GM21717 (cell line): ENCODE measurements around the gene KRTAP20-4.

Source experiments
- ATAC-seq: cut with Tn5 transposase; IDR thresholded peaks from one replicate; pipeline ENCODE4 v1.9.1; 2021; ENCODE audit warnings: mild to moderate bottlenecking, moderate library complexity; ENCODE audit not compliant: unreplicated experiment

Gene KRTAP20-4

GRCh38 chr21:30620522-30620921 lies at the start of gene KRTAP20-4:
TSS of gene KRTAP20-4 (plus strand) at chr21:30620627.
- no peak for ATAC-seq

- no peak for ATAC-seq
Measured at GRCh38 chr21:30577766-30578165, 42.7 kb upstream of the KRTAP20-4 start.

DNA sequence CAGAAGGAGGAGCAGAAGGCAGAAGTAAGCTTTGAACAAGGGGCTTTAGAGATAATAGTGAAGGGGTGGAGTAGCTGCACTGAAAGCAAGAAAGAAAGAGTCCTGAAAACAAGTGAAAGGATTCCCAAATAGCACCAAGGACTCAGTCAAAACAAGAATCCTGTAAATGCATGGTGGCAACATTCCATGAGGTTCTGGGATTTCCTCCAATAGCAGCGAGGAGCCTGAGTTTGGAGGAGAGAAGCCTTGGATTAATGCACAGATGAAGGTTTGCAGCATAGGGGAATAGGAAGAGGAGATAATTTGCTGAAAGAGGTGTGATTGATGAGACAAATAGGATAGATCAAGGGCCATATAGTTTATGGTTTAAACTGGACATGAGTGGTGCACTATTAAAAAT lies 41.1 kb upstream of the KRTAP20-4 start:
- ATAC-seq, result no peak

DNA sequence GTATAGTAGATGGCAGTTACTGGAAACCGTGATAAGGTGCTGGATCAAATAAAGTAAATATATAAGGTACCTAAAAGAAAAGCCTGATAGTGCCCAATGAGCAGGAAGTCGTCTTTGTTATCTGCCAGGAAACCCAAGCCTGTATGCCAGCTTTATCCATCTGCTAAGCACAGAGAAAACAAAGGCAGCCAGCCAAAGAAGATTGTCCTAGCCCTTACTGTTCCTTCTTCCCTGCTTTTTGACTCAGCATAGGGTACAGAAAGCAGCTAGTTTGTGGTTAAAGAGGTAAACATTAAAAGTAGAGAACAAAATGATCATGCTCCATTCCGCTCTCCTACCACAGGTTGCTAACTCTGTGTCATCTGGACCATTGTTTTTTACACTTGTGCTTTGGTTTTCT lies 40.3 kb upstream of the KRTAP20-4 start:
- ATAC-seq, result no peak

- ATAC-seq, result no peak
Measured at GRCh38 chr21:30582870-30583269, 37.6 kb upstream of the KRTAP20-4 start.

- no peak for ATAC-seq
Measured at GRCh38 chr21:30590297-30590696, 30.1 kb upstream of the KRTAP20-4 start, which contains the start of gene KRTAP22-2. TSS of gene KRTAP22-2 (minus strand) at chr21:30590397.

DNA sequence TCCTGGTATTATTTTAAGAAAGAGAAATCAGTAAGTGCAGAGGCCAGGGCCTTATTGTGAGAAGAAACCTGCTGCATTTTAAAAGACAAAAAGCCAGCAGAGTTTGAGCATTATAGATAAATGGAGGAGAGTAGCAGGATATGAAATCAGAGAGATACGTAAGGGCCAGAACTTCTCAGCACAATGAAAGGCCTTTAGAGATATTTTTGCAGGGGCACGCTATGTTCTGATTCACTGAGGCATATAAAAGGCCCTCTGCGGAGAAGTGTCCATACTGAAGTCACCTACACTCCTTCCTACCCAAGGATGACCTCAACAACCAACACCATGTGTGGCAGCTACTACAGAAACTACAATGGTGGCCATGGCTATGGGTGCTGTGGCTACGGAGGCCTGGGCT lies 28.3 kb upstream of the KRTAP20-4 start, which contains the start of gene KRTAP6-3:
KRTAP6-3 (plus strand) TSS at position 301 of the 400 bp plus-strand sequence; CDS start at position 307, 6 bp downstream.
- ATAC-seq, result no peak

DNA sequence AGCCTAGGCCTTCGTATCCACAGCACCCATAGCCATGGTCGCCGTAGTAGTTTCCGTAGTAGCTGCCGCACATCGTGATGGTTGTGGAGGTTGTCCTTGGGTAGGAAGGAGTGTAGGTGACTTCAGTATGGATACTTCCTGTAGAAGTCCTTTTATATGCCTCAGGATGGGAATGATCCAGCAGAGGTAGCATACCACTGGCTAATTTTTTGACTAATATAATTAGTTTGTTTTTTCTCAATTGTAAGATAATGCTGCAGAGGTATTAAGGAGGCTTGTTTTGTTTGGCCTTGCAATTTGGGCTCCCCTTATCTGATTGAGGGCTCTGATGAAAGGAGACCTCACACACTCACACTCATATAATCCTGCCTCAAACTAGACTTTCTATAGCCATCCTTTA lies 21.6 kb upstream of the KRTAP20-4 start, which contains the start of gene KRTAP6-2:
KRTAP6-2 (minus strand) TSS at position 101 of the 400 bp plus-strand sequence; CDS start at position 73, 28 bp downstream.
- ATAC-seq, result no peak

DNA sequence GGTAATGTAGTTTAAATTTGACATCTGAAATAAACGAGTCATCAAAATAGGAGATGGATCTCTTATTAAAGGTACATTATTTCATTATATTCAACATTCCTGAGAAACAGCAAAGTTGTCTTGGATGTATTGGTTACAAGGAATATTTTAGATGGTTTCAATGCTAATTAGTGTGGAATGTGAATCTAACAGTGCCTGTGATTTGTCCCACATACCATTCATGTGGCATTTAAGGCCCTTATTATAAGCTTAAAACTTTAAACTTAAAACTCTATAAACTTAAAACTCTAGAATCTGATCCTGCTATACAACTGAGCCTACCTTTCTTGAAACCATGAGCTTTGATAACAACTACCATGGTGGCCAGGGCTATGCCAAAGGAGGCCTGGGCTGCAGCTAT lies 19.6 kb upstream of the KRTAP20-4 start, which contains the start of gene KRTAP22-1:
KRTAP22-1 (plus strand) TSS at position 301 of the 400 bp plus-strand sequence.
- ATAC-seq, result no peak

DNA sequence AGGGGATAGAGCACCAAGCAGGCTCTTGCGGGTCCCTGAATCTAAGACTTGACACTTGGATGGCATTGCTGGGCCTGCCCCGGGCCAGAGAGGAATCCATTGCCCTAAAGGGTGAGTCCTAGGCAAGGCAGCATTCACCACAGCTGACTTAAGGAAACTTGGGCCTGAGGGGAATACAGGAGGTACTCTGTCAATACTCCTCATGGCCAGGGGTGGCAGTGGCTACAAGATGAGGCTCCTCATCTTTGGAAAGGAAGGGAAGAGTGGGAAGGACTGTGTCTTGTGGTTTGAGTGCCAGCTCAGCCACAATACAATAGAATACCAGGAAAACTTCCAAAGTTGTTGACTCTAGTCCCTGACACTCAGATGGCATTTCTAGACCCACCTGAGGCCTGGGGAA lies 14.5 kb upstream of the KRTAP20-4 start:
- no peak for ATAC-seq

DNA sequence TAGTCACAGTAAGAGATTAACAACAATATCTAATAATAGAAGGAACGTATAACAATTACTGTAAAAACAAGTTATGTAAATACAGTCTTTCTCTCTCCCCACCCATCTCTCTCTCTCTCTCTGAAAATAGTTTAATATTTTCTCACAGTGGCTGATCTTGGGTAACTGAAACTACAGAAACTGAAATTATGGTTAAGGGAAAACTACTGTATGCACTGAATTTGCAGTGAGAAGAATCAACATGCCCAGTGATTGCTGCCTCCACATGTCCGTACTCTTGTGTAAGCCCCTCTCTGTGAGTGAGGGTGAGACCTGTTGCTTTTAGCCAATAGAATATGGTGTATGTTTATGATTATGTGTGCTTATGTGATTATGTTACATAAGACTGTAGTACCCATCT lies 8.3 kb upstream of the KRTAP20-4 start:
- no peak for ATAC-seq

DNA sequence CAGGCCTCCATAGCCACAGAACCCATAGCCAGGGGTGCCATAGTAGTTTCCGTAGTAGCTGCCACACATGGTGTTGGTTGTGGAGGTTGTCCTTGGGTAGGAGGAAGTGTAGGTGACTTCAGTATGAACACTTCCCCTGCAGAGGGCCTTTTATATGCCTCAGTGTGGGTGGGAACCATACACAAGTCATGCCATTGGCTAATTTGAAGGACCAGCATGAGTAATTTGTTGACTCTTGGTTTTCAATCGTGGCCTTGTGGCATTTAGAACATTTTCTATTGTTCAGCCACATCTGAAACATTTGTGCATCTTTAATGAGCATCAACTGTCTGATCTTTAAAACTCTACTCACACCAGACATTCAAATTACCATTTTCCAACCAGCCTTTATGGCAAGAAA lies 6.6 kb upstream of the KRTAP20-4 start, which contains the start of gene KRTAP6-1:
KRTAP6-1 (minus strand) TSS at position 95 of the 400 bp plus-strand sequence; CDS start at position 69, 26 bp downstream.
- ATAC-seq, result no peak

GRCh38 chr21:30615199-30615598 lies 5.2 kb upstream of the KRTAP20-4 start:
- no peak for ATAC-seq

- no peak for ATAC-seq
Measured at GRCh38 chr21:30616125-30616524, 4.3 kb upstream of the KRTAP20-4 start, which contains the start of gene KRTAP20-1. TSS of gene KRTAP20-1 (plus strand) at chr21:30616425. CDS start at chr21:30616455, 30 bp downstream.

DNA sequence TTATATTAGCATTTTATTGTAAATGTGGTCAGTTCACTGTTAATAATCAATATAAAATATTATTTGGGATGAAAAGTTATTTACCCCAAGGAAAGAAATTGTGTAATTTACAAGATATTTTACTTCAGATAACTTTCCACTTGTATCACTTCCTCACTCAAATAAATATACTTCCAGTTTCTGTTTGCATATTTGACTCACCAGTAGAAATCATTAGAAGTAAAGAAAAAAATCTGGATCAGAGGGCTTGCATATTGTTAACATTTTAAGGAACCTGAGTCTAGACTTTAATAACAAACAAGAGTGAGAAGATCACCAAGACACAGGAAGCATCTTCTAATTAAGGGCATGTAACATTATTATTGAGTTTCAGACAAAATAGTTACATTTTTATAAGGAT lies 347 bp upstream of the KRTAP20-4 start:
- ATAC-seq, result no peak

- ATAC-seq, result no peak
Measured at GRCh38 chr21:30623362-30623761, 2.9 kb downstream of the KRTAP20-4 start.

DNA sequence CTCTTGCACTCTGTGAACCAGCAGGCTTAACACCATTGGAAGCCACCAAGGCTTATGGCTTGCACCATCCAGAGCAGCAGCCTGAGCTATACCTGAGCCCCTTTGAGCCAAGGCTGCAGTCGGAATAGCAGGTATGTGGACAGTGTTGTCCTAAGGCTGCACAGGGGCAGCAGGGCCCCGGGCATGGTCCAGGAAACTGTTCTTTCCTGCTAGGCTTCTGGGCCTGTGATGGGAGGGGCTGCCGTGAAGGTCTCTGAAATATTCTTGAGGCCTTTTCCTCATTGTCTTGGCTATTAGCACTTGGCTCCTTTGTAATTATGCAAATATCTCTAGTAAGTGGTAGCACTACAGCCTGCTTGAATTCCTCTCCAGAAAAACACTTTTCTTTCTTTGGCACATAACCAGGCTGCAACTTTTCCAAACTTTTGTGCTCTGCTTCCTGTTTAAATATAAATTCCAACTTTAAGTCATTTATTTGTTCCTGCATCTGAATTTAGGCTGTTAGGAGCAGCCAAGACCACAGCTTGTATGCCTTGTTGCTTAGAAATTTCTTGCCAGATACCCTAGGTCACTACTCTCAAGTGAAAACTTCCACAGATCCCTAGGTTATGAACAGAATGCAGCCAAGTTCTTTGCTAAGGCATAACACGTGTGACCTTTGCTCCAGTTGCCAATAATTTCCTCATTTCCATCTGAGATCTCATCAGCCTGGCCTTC lies 5.2 kb downstream of the KRTAP20-4 start:
- ATAC-seq, result no peak

- ATAC-seq, result no peak
Measured at GRCh38 chr21:30628109-30628508, 7.7 kb downstream of the KRTAP20-4 start.

DNA sequence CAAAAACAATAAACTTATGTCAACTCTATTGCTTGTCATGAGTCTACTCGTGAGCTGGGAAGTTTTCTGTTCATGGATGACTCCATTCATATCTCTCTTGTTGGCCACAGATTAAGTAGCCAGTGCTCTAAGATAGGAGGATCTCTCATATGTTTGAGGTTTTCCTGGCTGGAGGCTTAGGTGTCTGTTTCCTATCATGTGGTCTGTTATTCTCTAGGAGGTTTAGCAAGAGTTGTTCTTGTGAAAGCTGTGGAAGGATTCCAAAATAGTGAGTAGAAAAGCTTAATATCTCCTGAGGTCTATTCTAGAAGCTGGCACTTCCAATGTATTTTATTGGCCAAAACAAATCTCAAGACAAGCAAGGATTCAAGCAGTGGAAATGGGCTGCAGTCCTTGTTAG lies 8.8 kb downstream of the KRTAP20-4 start:
- no peak for ATAC-seq

DNA sequence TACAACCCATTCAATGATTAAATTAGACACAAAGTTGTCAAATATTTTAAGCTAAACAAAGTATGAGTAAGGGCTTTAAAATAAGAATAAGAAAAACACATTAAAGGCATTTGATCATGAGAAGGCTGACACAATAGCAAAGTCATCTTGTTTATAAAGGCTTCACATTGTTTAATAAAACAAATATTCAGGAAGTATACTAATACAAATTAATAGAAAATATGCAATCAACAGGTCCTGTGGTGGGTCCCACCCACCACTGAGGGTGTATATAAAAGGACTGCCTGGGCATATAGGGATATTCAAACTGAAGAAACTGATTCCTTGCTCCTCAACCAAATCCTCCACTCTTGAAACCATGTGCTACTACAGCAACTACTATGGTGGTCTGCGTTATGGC lies 14.5 kb downstream of the KRTAP20-4 start, which contains the start of gene KRTAP20-2:
KRTAP20-2 (plus strand) TSS at position 301 of the 400 bp plus-strand sequence; CDS start at position 359, 58 bp downstream.
- ATAC-seq, result no peak

DNA sequence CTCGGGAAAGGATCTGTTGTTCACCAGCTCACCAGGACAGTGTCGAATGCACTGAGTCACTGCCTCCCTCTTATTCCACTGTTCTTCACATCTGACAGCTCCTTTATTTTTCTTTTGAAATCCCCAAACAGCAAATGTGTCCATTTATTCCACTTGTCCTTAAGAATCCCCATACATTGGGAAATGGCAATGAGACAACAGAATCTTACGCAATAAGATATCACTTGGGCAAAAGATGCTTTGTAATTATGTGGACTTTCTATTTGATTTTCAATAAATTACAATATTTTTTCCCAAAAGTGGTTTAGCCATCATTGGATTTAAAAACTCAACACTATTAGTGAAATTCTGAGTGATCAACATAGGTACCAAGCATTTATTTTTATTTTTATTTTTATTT lies 18.3 kb downstream of the KRTAP20-4 start:
- ATAC-seq, result no peak

DNA sequence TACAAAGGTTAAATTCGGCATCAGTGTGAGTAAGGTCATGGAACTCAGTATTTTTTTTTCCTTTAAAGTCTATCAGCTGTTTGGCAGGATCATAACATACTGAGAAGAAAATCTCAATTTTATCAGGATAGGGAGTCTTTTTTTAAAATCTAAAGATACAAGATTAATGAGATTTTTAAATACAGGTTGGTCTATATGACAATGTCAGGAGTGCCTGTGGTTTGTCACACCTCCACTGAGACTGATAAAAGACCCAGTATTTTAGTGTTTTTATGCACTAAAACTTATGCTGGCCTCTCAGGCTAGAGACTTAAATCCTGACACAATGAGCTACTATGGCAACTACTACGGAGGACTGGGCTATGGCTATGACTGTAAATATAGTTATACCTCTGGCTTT lies 22.1 kb downstream of the KRTAP20-4 start, which contains the start of gene KRTAP20-3:
KRTAP20-3 (plus strand) TSS at position 301 of the 400 bp plus-strand sequence.
- no peak for ATAC-seq
